A549 treated with CpdA at 1 μM for 4 hours (cell line): ENCODE measurements around the gene LMO2. TPM values are rescaled to one million over a fixed set of nuclear protein-coding genes. Genes with fewer than 3 reads are reported as not detected.

ENCODE experiments used
- total RNA-seq: library from RNA; stranded (reverse); fragments of 200-300 nt; extraction: Qiagen RNA extraction; gene quantifications from 5 replicates; pipeline ENCODE4 v1.2.3, GENCODE V29; 2022; ENCODE audit warnings: low read depth

Gene LMO2
- 0.50 to 0.91 TPM (median 0.62 TPM) in 5 replicates for total RNA-seq

DNA sequence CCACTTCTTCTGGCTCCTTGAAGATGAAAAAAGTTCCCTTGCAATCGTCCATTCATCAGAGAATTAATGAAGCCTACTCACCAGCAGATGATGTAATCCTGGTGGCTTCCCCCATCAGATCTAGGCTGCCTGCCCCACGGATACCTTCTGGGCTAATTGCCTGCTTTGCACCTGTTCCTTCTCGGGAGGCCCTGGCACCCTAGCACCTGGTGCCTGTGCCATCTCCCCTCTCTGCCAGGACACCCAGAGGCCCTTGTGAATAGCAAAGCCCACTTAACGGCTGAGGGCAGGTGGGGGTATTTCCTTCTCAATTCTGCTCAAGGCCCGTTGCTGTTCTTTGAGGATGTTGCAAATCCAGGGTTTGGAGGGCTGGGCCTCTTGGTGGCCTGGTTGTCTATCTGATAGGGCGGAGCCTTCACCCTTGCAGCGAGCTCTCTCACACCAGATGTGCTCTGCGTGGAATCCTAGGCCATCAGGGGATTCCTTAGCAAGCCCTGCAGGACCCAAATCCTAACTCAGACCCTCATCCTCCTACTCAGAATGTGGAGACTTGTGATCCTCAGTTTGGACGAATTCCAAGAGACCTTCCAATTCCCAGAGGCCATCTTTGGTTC lies at the start of gene LMO2:
Gene LMO2, minus strand, starts transcription at position 363 of the 614 bp plus-strand sequence. CDS start 22,360 bp downstream, outside the sequence.

Other genes with a start within 250 kb of the LMO2 start
- gene C11orf91, start 191.2 kb downstream of the LMO2 start, total RNA-seq, result 0.50 to 1.1 TPM (median 0.66 TPM) in 5 replicates
- gene CD59, start 155.7 kb downstream of the LMO2 start, total RNA-seq, result 641 to 848 TPM (median 804 TPM) in 5 replicates
- gene FBXO3, start 117.6 kb downstream of the LMO2 start, total RNA-seq, result 23.7 to 29.1 TPM (median 28.0 TPM) in 5 replicates
- gene CAPRIN1, start 159.7 kb upstream of the LMO2 start, total RNA-seq, result 147 to 161 TPM (median 151 TPM) in 5 replicates
- 52.0 to 58.0 TPM (median 54.4 TPM) in 5 replicates for gene NAT10, start 213.6 kb upstream of the LMO2 start, total RNA-seq